ENCODE results near the gene NFASC. TPM values are rescaled to one million over a fixed set of nuclear protein-coding genes. Genes with fewer than 3 reads are reported as not detected.

The NFASC gene
- total and polyA plus RNA-seq, 2 experiments from 2014 or later, result 46.3 to 54.7 TPM

DNA sequence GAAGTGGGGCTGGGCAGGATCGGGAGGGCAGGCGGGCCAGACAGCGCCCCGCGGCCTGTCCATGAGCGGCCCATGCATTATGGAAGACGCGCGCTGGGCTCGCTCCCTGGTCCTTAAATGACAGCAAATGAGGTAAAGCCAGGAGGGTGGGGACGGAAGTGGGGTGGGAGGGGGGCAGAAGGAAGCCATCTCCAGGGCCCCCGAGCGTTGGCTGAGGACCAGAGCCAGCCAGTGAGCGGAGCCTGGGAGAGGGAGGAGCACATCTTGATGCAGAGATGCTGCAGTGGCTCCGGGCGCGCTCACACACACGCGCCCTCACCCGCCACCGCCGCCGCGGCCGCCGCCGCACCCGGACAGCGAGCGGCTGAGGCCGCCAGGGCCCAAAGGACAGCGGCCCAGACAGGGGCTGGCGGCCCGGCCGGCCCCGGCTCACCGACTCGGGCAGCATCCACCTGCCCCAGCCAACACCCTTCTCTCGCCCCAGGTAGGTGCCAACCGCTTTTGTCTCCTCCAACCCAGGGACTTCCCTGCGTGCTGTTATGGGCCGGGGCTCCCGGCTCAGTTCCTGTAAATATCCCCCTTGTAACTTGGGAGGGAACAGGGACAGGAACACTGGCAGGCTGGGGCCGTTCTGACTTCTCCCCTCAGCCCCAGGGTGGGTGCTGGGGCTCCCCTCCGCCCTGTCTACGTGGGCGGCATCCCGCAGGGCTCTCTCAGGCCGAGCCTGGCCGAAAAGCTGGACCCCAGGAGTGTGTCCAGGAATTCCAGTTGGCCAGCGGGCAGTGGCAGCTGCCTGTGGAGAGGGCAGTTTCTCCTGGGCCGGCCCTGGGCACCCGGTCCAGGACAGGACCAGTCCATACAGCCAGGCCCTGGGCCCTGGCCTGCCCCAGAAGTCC, 172.5 kb downstream of the NFASC start, which contains the start of gene CNTN2:
TSS of gene CNTN2 (plus strand) at position 302 of the 896 bp plus-strand sequence. CDS start 9,974 bp downstream, outside the sequence.
- no peaks in the 10 kb centered on the region for H3K9me2 ChIP-seq (ENCODE audit: insufficient read depth)
- H3F3A ChIP-seq (ENCODE audit: insufficient read depth), result no peaks in the 10 kb centered on the region
- no peaks in the 10 kb centered on the region for H3K9me3 ChIP-seq (ENCODE audit: low read depth)
- TF ChIP-seq EZH2 (IDR thresholded peaks at IDR 0.05; ENCODE audit: insufficient read depth, poor library complexity, severe bottlenecking) (no peak), EZH2phosphoT487 (IDR thresholded peaks at IDR 0.05; ENCODE audit: insufficient read depth, low read depth) (no peak)
- H3K9ac ChIP-seq, result no peak within 1 kb of the TSS
- no peaks in the 10 kb centered on the region for H3K36me3 ChIP-seq (ENCODE audit: low read depth)
- 13 to 23% methylated on average over 26 to 46 of the region's 53 CpGs for WGBS, 2 experiments (ENCODE audit: low coverage in 1 of 2, low lambda C conversion rate in 2 of 2, missing lambda C conversion rate in 2 of 2)
- H3K4me2 ChIP-seq (ENCODE audit: unreplicated experiment), result no peak within 1 kb of the TSS
- no peak within 1 kb of the TSS for H3K27ac ChIP-seq
- H4K20me1 ChIP-seq (ENCODE audit: insufficient read depth), result no peaks in the 10 kb centered on the region
- peak; percentile 25 for DNase-seq
- H2AFZ ChIP-seq, result no peak within 1 kb of the TSS
- no peak within 1 kb of the TSS for H3K4me3 ChIP-seq
- H3K4me1 ChIP-seq (ENCODE audit: insufficient read depth), result no peaks in the 10 kb centered on the region
- H3K27me3 ChIP-seq (replicated peaks; ENCODE audit: insufficient read depth), result peaks cover 95% of the 10 kb centered on the region
- in situ Hi-C loops (cut with MboI), result no loop called here
- no peaks in the 10 kb centered on the region for H3K79me2 ChIP-seq (ENCODE audit: insufficient read depth)

DNA sequence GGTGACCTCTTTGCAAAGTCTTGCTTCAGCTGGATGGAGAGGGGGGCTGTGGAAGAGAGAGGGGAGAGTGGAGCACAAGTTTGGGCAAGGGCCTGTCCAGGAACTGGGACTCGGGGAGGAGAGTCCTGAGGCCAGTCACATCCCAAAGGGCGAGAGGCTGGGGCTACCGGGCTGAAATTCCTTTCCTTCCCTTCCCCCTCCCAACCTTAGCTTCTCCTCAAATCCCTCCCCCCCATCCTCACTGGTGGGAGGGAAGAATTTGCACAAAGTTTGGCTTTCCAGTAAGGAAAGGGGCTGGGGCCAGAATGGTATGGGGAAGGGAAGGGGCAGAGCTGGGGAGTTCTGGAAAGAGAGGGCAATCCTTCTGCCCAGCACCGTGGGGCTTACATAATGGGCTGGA, 173.2 kb downstream of the NFASC start:
- Histone ChIP-seq H3K79me2 (ENCODE audit: insufficient read depth) (no peaks in the 10 kb centered on the region), H3F3A (ENCODE audit: insufficient read depth) (no peaks in the 10 kb centered on the region), H2AFZ (no peak overlapping the region), H3K27ac (no peak overlapping the region), H3K4me1 (ENCODE audit: insufficient read depth) (no peaks in the 10 kb centered on the region), H3K36me3 (ENCODE audit: low read depth) (no peaks in the 10 kb centered on the region), H3K9ac (no peak overlapping the region), H4K20me1 (ENCODE audit: insufficient read depth) (no peaks in the 10 kb centered on the region), H3K4me2 (ENCODE audit: unreplicated experiment) (no peak overlapping the region), H3K4me3 (no peak overlapping the region), H3K9me2 (ENCODE audit: insufficient read depth) (no peaks in the 10 kb centered on the region), H3K9me3 (ENCODE audit: low read depth) (no peaks in the 10 kb centered on the region), H3K27me3 (replicated peaks; ENCODE audit: insufficient read depth) (peaks cover 91% of the 10 kb centered on the region)
- DNase-seq, result no peak
- in situ Hi-C loops (cut with MboI), result no loop called here
- WGBS, 2 experiments (ENCODE audit: low coverage in 1 of 2, low lambda C conversion rate in 2 of 2, missing lambda C conversion rate in 2 of 2), result 40 to 47% methylated on average over 1 to 4 of the region's 4 CpGs
- no peak for TF ChIP-seq EZH2 (IDR thresholded peaks at IDR 0.05; ENCODE audit: insufficient read depth, poor library complexity, severe bottlenecking)
- TF ChIP-seq EZH2phosphoT487 (IDR thresholded peaks at IDR 0.05; ENCODE audit: insufficient read depth, low read depth), result no peak

DNA sequence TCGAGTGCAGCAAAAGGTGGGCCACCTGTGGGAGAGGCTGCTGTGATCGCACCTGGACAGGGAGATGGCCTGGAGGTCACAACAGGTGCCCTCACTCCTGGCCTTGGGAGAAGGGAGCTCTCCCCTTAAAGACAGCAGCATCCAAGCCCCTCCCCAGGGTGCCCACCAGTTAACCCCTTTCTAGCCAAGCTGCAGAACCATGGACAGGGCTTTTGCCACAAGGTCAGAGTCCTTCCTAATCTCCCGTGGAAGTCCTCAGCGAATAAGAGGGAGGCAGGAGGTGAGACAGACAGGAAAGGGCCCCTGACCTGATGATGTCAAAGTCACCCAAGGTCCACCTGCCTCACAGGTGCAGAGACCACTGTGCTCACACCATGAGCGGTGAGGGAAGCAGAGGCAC, 174.1 kb downstream of the NFASC start:
- no peaks in the 10 kb centered on the region for H3K9me3 ChIP-seq (ENCODE audit: low read depth)
- DNase-seq, result no peak
- no peaks in the 10 kb centered on the region for H3F3A ChIP-seq (ENCODE audit: insufficient read depth)
- no peak overlapping the region for H3K27ac ChIP-seq
- no peaks in the 10 kb centered on the region for H3K36me3 ChIP-seq (ENCODE audit: low read depth)
- no peaks in the 10 kb centered on the region for H4K20me1 ChIP-seq (ENCODE audit: insufficient read depth)
- H3K4me1 ChIP-seq (ENCODE audit: insufficient read depth), result no peaks in the 10 kb centered on the region
- in situ Hi-C loops (cut with MboI), result no loop called here
- no peak overlapping the region for H3K4me3 ChIP-seq
- no peak overlapping the region for H3K9ac ChIP-seq
- TF ChIP-seq EZH2phosphoT487 (IDR thresholded peaks at IDR 0.05; ENCODE audit: insufficient read depth, low read depth) (no peak), EZH2 (IDR thresholded peaks at IDR 0.05; ENCODE audit: insufficient read depth, poor library complexity, severe bottlenecking) (no peak)
- no peak overlapping the region for H3K4me2 ChIP-seq (ENCODE audit: unreplicated experiment)
- WGBS, 2 experiments (ENCODE audit: low coverage in 1 of 2, low lambda C conversion rate in 2 of 2, missing lambda C conversion rate in 2 of 2), result 35 to 48% methylated on average over 4 to 5 of the region's 5 CpGs
- no peaks in the 10 kb centered on the region for H3K9me2 ChIP-seq (ENCODE audit: insufficient read depth)
- no peaks in the 10 kb centered on the region for H3K79me2 ChIP-seq (ENCODE audit: insufficient read depth)
- H3K27me3 ChIP-seq (replicated peaks; ENCODE audit: insufficient read depth), result peaks cover 86% of the 10 kb centered on the region
- no peak overlapping the region for H2AFZ ChIP-seq

DNA sequence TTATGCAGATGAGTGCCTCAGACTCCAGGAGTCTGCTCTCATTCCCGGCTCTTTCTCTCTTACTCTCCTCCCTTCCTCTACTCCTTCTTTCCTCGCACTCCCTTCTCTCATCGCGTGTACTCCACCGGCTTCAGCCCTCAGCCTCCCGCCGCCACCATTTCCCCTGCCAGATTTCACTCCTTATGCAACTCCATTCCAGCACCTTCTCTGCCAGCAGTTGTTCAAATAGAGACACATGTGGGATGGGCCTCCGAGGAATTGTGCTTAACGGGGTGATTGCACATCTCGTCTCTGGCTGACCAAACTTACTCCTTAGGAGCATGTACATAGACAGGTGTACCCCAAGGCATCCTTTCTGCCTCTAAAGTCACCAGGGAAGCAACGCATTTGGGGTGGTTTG, 174.5 kb downstream of the NFASC start:
- Histone ChIP-seq H3K27ac (no peak overlapping the region), H3F3A (ENCODE audit: insufficient read depth) (no peaks in the 10 kb centered on the region), H3K4me1 (ENCODE audit: insufficient read depth) (no peaks in the 10 kb centered on the region), H3K9me3 (ENCODE audit: low read depth) (no peaks in the 10 kb centered on the region), H3K9ac (no peak overlapping the region), H3K36me3 (ENCODE audit: low read depth) (no peaks in the 10 kb centered on the region), H3K79me2 (ENCODE audit: insufficient read depth) (no peaks in the 10 kb centered on the region), H3K4me3 (no peak overlapping the region), H3K4me2 (ENCODE audit: unreplicated experiment) (no peak overlapping the region), H4K20me1 (ENCODE audit: insufficient read depth) (no peaks in the 10 kb centered on the region), H3K27me3 (replicated peaks; ENCODE audit: insufficient read depth) (peaks cover 83% of the 10 kb centered on the region), H3K9me2 (ENCODE audit: insufficient read depth) (no peaks in the 10 kb centered on the region), H2AFZ (no peak overlapping the region)
- no peak for DNase-seq
- in situ Hi-C loops (cut with MboI), result no loop called here
- 5% methylated on average over 9 to 11 of the region's 11 CpGs for WGBS, 2 experiments (ENCODE audit: low coverage in 1 of 2, low lambda C conversion rate in 2 of 2, missing lambda C conversion rate in 2 of 2)
- TF ChIP-seq EZH2 (IDR thresholded peaks at IDR 0.05; ENCODE audit: insufficient read depth, poor library complexity, severe bottlenecking) (no peak), EZH2phosphoT487 (IDR thresholded peaks at IDR 0.05; ENCODE audit: insufficient read depth, low read depth) (no peak)

Data from GM23248 (cell line).